Occipital lobe (tissue), 2 donors: ENCODE measurements around the gene SCAP. TPM values are rescaled to one million over a fixed set of nuclear protein-coding genes. Genes with fewer than 3 reads are reported as not detected.
"Not testable (repeated sequence)": the region's sequence is repeated elsewhere in the genome, so short reads cannot be mapped to it uniquely, and the experiment has no call there.

ENCODE experiments used
- DNase-seq: peaks from one replicate; lab custom pipeline; 2025; lab: John Stamatoyannopoulos, UW
- total RNA-seq: library from RNA; depleted of rRNA; stranded (reverse); fragments of >200 nt; gene quantifications from one replicate; pipeline ENCODE4 v1.2.3, GENCODE V29; 2014

SCAP gene
- total RNA-seq, 1 donor from 2014 or later, result 82.0 TPM

- no peak for DNase-seq
Observed at GRCh38 chr3:47399531-47400270, 76.0 kb downstream of the SCAP start.

DNA sequence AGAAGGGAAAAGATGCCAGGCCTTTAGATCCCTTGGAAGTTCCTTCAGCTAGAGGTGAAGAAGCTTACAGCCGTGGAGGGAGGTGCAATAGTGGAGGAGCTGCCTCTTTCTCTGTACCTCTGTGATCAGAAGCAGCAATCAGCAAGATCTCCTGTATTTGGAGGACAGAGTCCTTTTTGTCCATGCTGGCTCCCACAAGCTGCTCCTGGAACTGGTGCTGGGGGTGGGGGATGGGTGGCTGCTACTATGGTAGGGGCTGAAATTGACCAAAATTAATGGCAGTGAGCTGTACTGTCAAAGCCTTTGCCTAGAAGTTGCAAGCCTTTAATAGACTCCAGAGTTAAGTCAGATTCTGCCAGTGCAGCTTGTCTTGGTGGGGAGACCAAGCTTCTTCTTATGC, 76.7 kb downstream of the SCAP start:
- no peak for DNase-seq

DNA sequence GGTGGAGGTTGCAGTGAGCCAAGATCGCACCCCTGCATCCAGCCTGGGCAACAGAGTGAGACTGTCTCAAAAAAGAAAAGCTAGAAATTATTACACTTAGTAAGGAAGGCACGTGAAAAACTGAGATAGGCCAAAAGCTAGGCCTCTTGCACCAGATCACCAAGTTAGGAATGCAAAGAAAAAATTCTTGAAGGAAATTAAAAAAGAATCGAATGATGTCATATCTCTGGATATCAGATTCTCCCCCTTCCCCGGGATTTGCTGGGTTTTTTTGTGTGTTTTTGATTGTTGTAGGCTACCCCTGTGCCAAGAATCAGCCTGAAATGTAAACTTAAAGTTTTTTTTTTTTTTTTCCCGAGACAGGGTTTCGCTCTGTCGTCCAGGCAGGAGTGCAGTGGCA, 77.5 kb downstream of the SCAP start:
- no peak for DNase-seq

DNA sequence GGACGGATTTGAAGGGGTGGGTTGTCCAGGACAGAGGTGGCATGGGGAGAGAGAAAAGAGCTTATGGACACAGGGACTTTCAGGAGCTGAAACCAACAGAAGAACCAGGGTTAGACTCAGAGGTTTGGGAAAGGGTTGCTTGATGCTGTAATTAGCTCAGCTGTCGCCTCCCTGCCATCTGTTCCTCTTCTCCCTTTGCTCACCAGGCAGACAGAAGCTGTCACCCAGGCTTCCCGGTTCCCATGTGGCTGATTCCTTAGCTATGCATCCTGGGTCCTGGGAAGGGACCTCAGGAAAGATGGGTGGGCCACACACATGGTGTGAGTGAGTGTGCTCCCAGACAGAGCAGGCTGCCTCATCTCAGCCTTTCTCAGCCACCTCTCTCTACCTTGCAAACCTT, 80.9 kb downstream of the SCAP start:
- peak; percentile 37 for DNase-seq

DNA sequence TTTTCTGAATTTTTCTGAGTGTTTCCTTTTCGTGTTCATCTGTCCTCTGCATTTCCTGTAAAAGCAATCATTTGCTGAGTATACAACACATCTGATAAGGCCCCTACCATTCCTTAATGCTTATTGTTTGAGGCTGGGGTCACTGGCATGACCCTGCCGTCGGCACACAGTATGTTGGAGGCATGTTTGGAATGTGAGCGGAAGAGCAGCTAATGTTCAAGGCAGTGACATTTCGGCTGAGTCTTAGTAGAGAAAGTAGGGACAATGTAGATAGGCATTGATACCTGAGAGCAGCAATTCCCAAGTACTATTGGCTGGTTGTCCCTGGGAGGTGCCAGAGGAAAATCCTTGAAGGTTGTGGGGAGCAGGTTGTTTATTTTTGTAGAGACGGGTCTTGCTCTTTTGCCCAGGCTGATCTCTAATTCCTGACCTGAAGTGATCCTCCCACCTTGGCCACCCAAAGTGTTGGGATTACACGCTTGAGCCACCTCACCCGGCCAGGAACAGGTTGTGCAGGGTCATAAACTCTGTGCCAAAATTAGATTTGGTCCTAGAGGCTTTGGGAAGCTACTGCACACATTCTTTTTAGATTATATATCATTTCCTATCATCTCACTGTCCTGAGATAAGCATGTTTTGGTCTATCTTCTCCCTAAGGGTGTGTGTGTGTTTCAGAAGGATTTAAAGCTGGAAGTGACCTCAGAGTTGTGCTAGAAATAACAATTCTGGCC, 81.4 kb downstream of the SCAP start:
- DNase-seq, result no peak

DNA sequence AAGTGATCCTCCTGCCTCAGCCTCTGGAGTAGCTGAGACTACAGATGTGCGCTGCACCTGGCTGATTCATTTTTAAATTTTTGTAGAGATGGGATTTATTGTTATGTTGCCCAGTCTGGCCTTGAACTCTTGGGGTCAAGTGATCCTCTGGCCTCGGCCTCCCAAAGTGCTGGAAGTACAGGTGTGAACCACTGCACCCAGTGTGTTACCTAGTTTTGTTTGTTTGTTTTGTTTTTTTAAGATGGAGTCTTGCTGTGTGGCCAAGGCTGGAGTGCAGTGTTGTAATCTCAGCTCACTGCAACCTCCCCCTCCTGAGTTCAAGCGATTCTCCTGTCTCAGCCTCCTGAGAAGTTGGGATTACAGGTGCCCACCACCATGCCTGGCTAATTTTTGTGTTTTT, 82.8 kb downstream of the SCAP start:
- no peak for DNase-seq

- no peak for DNase-seq
Observed at GRCh38 chr3:47385796-47386195, 89.9 kb downstream of the SCAP start.

DNA sequence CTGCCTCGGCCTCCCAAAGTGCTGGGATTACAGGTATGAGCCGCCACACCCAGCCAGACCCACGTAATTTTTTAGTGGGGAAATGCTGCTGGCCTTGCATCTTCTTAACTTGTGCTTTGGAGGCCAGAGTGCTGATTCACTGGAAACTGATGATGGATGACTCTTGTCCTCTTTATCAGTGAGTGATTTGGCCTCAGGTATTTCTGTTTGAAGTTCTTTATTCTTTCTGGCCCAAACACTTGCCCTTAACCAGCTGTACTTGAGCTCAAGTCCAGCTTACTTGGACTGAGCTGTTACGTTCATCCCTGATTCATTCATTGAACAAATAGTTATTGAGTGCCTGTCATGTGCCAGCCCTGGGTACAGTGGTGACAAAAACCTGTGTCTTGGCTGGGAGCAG, 90.7 kb downstream of the SCAP start:
- no peak for DNase-seq

GRCh38 chr3:47384425-47384824, 91.3 kb downstream of the SCAP start:
- no peak for DNase-seq

GRCh38 chr3:47381317-47382157, 94.2 kb downstream of the SCAP start:
- DNase-seq, result peak; percentile 76

DNA sequence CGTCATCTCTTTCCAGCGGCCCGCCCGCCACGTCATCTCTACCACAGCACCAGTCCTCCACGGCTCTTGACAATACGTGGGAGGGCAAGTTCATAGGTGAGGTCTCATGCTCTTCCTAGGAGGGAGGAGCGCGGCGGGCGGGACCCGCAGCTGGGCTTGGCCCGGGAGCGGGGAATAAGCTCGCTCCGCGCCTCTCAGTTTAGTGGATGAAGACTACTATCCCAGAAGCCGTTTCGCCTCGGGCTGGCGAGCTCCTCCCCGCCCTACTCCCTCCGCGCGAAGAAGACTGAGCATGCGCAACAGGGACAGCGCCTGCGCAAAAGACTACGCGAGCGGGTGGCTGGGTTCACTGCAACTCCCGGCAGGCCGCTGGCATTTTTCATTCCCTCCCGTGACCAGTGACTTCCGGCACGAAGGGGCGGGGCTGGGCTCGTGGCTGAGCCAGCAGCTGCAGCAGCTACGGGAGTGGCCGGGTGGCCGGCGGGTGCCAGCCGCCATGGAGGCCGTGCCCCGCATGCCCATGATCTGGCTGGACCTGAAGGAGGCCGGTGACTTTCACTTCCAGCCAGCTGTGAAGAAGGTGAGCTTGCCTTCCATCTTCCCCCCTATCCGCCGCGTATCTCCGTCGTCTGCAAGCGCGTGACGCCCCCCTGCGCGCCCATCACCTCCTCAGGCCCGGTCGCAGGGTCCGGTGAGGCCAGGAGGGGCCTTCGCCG, 95.0 kb downstream of the SCAP start, which contains the start of gene PTPN23:
Gene PTPN23, plus strand, starts transcription at position 421 of the 716 bp plus-strand sequence. Its CDS starts 76 bp downstream, at position 497.
- peak; percentile 98 for DNase-seq

DNA sequence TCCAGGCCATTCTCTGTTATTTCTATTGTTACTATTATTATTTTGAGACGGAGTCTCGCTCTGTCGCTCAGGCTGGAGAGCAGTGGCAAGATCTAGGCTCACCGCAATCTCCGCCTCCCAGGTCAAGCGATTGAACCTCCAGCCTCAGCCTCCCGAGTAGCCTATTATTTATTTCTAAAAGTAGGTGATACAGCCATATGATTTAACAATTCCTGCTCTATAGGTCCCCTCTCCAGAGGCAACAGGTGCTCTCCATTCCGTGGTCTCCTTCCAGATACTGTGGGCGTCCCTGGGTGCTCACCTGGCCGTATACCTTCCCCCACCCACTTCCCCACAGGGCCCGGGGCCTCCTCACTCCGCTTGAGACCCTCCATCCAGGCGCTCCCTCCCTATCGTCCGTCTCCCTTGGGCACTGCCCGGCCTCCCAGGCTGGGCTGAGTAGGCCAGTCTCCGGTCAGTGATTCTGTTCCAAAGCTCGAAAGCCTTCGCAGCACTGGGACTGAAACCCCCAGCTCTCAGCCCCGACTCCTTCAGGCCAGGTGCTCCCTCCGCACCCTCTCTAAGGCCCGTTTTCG, 95.6 kb downstream of the SCAP start:
- no peak for DNase-seq

DNA sequence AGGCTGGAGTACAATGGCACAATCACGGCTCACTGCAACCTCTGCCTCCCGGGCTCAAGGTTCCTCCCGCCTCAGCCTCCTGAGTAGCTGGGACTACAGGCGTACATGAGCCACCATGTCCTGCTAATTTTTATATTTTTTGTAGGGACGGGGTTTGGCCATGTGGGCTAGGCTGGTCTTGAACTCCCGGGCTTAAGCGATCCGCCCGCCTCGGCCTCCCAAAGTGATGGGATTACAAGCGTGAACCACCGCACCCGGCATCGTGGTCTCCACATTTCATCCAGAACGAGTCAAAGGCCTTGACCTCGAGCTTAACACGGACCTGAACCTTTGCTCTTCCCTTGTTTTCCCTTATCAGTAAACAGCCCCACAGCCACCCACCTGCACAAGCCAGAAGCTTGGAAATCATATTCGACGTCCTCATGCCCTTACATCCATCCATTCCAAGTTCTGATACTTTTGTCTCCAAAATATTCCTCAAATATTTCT, 96.3 kb downstream of the SCAP start:
- DNase-seq, result no peak

DNA sequence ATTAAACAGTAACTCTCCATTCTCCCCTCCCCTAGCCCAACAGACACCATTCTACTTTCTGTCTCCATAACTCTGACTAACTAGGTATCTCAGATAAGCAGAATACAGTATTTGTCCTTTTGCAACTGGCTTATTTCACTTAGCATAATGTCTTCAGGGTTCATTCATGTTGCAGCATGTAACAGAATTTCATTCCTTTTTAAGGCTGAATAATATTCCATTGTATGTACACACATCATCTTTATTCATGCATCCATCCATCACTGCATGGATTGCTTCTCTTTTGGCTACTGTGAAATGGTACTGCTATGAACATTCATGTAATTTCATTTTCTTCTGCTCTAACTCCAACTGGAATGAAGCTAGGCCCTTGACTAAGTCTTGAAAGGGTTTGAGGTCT, 96.9 kb downstream of the SCAP start:
- DNase-seq, result no peak

- no peak for DNase-seq
Observed at GRCh38 chr3:47377186-47377585, 98.6 kb downstream of the SCAP start.

GRCh38 chr3:47376393-47376792, 99.3 kb downstream of the SCAP start:
- DNase-seq, result no peak

- no peak for DNase-seq
Observed at GRCh38 chr3:47374587-47374986, 101.2 kb downstream of the SCAP start.

- DNase-seq, result no peak
Observed at GRCh38 chr3:47370887-47371697, 104.6 kb downstream of the SCAP start.

- not testable (repeated sequence) for DNase-seq
Observed at GRCh38 chr3:47370020-47370419, 105.7 kb downstream of the SCAP start.

DNA sequence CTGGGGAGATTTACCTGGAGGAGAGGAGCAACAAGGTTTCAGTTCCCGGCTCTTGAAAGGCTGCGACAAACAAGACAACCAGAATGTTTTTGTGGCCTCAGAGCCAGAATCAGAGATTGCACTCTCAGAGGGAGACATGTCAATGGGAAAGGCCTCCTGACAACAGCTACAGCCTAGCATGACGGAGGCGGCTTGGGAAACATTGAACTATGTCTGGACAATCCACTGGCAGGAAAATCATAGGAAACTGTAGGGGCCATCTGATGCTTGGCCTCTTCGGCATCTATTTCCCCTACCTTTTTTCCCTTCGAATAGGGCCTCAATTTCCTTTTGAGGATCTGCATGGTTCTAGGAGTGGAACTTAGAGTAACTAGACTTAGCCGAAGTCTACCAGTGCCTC, 108.1 kb downstream of the SCAP start:
- DNase-seq, result no peak
